Measurements from ENCODE around the gene PPP1R3A. TPM values are rescaled to one million over a fixed set of nuclear protein-coding genes. Genes with fewer than 3 reads are reported as not detected.

The PPP1R3A gene
- total RNA-seq, 1 donor from 2014 or later: not detected

- no peak for TF ChIP-seq CTCF (IDR thresholded peaks at IDR 0.05; ENCODE audit: partially characterized antibody, unreplicated experiment)
- Mint-ChIP-seq H3K4me3 (ENCODE audit: unreplicated experiment) (no peak overlapping the region), H3K9me3 (ENCODE audit: unreplicated experiment) (no peaks in the 10 kb centered on the region), H3K4me1 (ENCODE audit: low read depth, unreplicated experiment) (peaks cover 3% of the 10 kb centered on the region), H3K27ac (ENCODE audit: unreplicated experiment) (no peak overlapping the region), H3K36me3 (ENCODE audit: unreplicated experiment) (no peaks in the 10 kb centered on the region), H3K27me3 (ENCODE audit: unreplicated experiment) (no peaks in the 10 kb centered on the region)
- no peak for DNase-seq
Measured at GRCh38 chr7:113907617-113908016, 11.2 kb downstream of the PPP1R3A start.

GRCh38 chr7:113904521-113904920, 14.3 kb downstream of the PPP1R3A start:
- no peaks in the 10 kb centered on the region for H3K36me3 Mint-ChIP-seq (ENCODE audit: unreplicated experiment)
- no peak for TF ChIP-seq CTCF (IDR thresholded peaks at IDR 0.05; ENCODE audit: partially characterized antibody, unreplicated experiment)
- no peaks in the 10 kb centered on the region for H3K4me1 Mint-ChIP-seq (ENCODE audit: low read depth, unreplicated experiment)
- H3K27me3 Mint-ChIP-seq (ENCODE audit: unreplicated experiment): no peaks in the 10 kb centered on the region
- H3K27ac Mint-ChIP-seq (ENCODE audit: unreplicated experiment): no peak overlapping the region
- no peaks in the 10 kb centered on the region for H3K9me3 Mint-ChIP-seq (ENCODE audit: unreplicated experiment)
- no peak for DNase-seq
- no peak overlapping the region for H3K4me3 Mint-ChIP-seq (ENCODE audit: unreplicated experiment)

- no peaks in the 10 kb centered on the region for H3K36me3 Mint-ChIP-seq (ENCODE audit: unreplicated experiment)
- no peak for DNase-seq
- no peaks in the 10 kb centered on the region for H3K9me3 Mint-ChIP-seq (ENCODE audit: unreplicated experiment)
- H3K4me3 Mint-ChIP-seq (ENCODE audit: unreplicated experiment): no peak overlapping the region
- H3K27ac Mint-ChIP-seq (ENCODE audit: unreplicated experiment): no peak overlapping the region
- H3K4me1 Mint-ChIP-seq (ENCODE audit: low read depth, unreplicated experiment): no peaks in the 10 kb centered on the region
- H3K27me3 Mint-ChIP-seq (ENCODE audit: unreplicated experiment): peaks cover 1% of the 10 kb centered on the region
- TF ChIP-seq CTCF (IDR thresholded peaks at IDR 0.05; ENCODE audit: partially characterized antibody, unreplicated experiment): no peak
Measured at GRCh38 chr7:113892818-113893217, 26.0 kb downstream of the PPP1R3A start.

GRCh38 chr7:113891828-113892227, 27.0 kb downstream of the PPP1R3A start:
- Mint-ChIP-seq H3K36me3 (ENCODE audit: unreplicated experiment) (no peaks in the 10 kb centered on the region), H3K4me3 (ENCODE audit: unreplicated experiment) (no peak overlapping the region), H3K9me3 (ENCODE audit: unreplicated experiment) (no peaks in the 10 kb centered on the region), H3K27me3 (ENCODE audit: unreplicated experiment) (no peaks in the 10 kb centered on the region), H3K27ac (ENCODE audit: unreplicated experiment) (no peak overlapping the region), H3K4me1 (ENCODE audit: low read depth, unreplicated experiment) (no peaks in the 10 kb centered on the region)
- TF ChIP-seq CTCF (IDR thresholded peaks at IDR 0.05; ENCODE audit: partially characterized antibody, unreplicated experiment): no peak
- no peak for DNase-seq

- Mint-ChIP-seq H3K27me3 (ENCODE audit: unreplicated experiment) (no peaks in the 10 kb centered on the region), H3K4me3 (ENCODE audit: unreplicated experiment) (no peak overlapping the region), H3K4me1 (ENCODE audit: low read depth, unreplicated experiment) (no peaks in the 10 kb centered on the region), H3K9me3 (ENCODE audit: unreplicated experiment) (no peaks in the 10 kb centered on the region), H3K36me3 (ENCODE audit: unreplicated experiment) (no peaks in the 10 kb centered on the region), H3K27ac (ENCODE audit: unreplicated experiment) (no peak overlapping the region)
- no peak for DNase-seq
- TF ChIP-seq CTCF (IDR thresholded peaks at IDR 0.05; ENCODE audit: partially characterized antibody, unreplicated experiment): no peak
Measured at GRCh38 chr7:113891031-113891350, 27.8 kb downstream of the PPP1R3A start.
